Endometrial microvascular endothelial cells (primary cell): ENCODE measurements around the gene LASP1. TPM values are rescaled to one million over a fixed set of nuclear protein-coding genes. Genes with fewer than 3 reads are reported as not detected.

Experiments used
- in situ Hi-C: cut with HindIII; loops from 2 replicates; pipeline ENCODE4 v1.10.0; 2017; ENCODE audit warnings: low sequenced_read_pairs, low pct_unique_long_range_greater_than_20kb; ENCODE audit errors: inconsistent ontology term
- total RNA-seq: library from RNA; depleted of rRNA; stranded (reverse); fragments of >200 nt; gene quantifications from one replicate; pipeline ENCODE4 v1.2.3, GENCODE V29; 2015; ENCODE audit errors: inconsistent ontology term

LASP1 gene
- total RNA-seq, 1 donor from 2014 or later = 292 TPM

DNA sequence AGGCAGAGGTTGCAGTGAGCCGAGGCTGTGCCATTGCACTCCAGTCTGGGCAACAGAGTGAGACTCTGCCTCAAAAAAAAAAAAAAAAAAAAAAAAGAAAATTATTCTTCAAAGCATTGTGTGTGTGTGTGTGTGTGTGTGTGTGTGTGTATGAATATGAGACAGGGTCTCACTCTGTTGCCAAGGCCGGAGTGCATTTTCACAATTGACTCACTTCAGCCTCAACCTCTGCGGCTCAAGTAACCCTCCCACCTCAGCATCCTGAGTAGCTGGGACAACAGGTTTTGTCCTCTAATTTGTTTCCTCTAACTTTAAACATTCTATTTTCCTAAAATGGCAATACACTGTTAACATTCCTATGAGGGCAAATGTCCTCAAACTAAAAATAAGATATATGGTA, 89.7 kb downstream of the LASP1 start:
- in situ Hi-C loops = no loop called here

DNA sequence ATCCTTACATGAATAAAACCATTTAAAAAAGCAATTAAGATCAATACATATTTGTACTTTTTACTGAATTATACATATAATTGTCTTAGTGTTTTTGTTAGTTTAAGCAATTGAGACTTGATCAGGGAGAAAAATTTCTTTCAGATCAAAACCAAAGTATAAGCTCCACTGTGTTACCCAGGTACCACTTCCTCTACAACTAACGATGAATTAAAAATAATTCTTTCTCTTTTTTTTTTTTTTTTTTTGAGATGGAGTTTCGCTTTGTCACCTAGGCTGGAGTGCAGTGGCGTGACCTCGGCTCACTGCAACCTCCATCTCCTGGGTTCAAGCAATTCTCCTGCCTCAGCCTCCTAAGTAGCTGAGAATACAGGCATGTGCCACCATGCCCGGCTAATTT, 90.5 kb downstream of the LASP1 start:
- in situ Hi-C loops = no loop called here

DNA sequence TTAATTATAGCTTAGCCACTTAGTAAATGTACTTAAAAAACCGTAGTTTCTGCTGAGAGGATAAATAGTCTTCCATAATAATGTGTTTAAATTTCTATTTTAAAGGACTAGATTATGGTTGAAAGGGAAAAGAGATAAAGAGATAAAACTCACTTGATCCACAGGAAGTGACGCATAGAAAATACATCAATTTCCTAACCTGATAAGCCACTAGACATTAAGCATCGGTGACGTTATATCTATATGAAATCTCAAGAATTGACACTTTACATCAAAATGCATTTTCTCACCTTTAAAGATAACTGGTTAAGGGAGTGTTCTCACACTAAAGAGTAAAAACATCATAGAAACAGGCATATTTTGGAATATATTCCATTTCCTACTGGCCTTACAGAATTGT, 91.6 kb downstream of the LASP1 start:
- in situ Hi-C loops = no loop called here

DNA sequence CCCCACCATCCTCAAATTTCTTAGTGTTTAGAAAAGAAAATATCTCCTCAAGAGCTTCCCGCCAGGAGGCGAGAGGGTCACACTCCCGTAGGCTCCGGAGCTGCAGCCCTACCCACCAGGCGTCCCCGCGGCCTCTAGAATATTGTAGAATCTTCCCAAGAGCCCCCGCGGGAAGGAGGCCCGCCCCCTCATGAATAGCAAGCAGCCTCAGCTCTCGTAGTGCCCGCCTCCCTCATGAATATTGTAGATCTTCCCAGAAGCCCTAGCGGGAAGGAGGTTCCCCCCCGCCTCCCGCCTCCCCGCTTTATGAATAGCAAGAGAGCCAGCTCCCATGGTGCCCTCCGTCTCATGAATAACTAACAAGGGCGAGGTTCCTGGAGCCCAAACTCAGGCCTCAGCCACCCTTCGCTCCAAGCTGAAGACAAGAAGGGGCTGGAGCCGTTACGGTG, 97.5 kb downstream of the LASP1 start, which contains the start of gene FBXO47:
Gene FBXO47 (minus strand): TSS at position 114 of the 449 bp plus-strand sequence. CDS start 4,378 bp downstream, outside the sequence.
- in situ Hi-C loops = no loop called here

DNA sequence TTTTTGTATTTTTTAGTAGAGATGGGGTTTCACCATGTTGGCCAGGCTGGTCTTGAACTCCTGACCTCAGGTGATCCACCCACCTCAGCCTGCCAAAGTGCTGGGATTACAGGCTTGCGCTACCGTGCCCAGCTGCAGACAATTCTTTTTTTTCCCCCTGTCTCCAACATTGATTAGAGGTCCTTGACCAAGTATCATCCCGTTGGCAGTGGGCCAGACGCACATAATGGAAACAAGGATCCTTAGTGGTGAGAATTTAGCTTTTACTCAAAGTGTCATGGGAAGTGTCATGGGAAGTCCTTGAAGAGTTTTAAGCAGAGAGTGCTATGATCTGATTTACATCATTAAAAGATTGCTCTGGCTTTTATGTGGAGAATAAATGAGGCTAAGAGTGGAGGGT, 99.4 kb downstream of the LASP1 start:
- in situ Hi-C loops = no loop called here

DNA sequence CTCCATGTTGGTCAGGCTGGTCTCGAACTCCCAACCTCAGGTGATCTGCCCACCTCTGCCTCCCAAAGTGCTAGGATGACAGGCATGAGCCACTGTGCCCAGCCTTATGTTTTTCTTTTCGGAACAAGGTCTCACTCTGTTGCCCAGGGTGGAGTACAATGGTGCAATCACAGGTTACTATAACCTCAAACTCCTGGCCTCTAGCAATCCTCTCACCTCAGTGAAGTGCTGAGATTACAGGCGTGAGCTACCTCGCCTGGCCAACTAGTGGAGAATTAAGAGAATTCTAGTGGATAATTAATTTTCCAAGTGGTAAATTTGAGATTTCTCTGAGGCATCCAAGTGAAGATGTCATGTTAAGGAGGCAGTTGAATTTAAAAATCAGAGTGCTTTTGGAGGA, 100.3 kb downstream of the LASP1 start:
- in situ Hi-C loops = no loop called here

DNA sequence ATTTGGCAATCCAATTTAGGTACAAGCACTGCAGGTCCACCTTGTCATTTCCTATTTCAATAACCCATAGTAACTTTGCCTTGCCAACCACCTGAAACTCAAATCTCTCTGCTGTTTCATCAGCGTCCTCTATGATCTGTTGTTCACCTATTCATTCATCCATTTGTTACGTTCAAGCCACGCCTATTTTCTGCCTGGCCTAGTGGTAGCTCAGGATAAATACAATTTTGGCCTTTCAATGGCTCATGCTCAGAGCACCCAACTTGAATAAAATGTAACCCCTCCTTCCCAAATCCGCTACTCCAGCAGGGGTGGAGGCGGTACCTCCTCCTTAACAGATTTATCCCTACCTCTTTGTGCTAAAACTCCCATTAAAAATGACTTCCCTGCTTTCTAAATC, 100.9 kb downstream of the LASP1 start:
- in situ Hi-C loops = no loop called here

Other genes starting within 250 kb of the LASP1 start
- gene EPOP, start 195.1 kb upstream of the LASP1 start, total RNA-seq = 2.3 TPM
- 28.8 TPM for gene MLLT6, start 164.8 kb upstream of the LASP1 start, total RNA-seq
- gene CISD3, start 139.7 kb upstream of the LASP1 start, total RNA-seq = 3.7 TPM
- 7.2 TPM for gene PCGF2, start 121.7 kb upstream of the LASP1 start, total RNA-seq
- 303 TPM for gene PSMB3, start 117.3 kb upstream of the LASP1 start, total RNA-seq
- gene PIP4K2B, start 70.5 kb upstream of the LASP1 start, total RNA-seq = 58.7 TPM
- gene CWC25, start 44.7 kb upstream of the LASP1 start, total RNA-seq = 8.2 TPM
- gene RPL23, start 16.3 kb upstream of the LASP1 start, total RNA-seq = 1,090 TPM
- gene FBXO47, start 97.3 kb downstream of the LASP1 start, total RNA-seq = not detected